Left lung (tissue), 10 donors: ENCODE results near the gene FXYD2. TPM values are rescaled to one million over a fixed set of nuclear protein-coding genes. Genes with fewer than 3 reads are reported as not detected.

Experiments
- ATAC-seq: fragments of 200-7000 bp; cut with Tn5 transposase; one replicate; pipeline ENCODE4 v1.9.1; 2020; ENCODE audit warnings: moderate library complexity
- DNase-seq, 4 donors: peaks; one replicate each; pipeline ENCODE4 v3.0.0-alpha.2; 2013 to 2020
- H3K27ac ChIP-seq, 2 donors: fragments of 200-600 bp; sonication (generic) in 1 of 2; one replicate each; pipeline versions ENCODE4 v1.5.0 to v1.8.0; 2020 to 2021
- H3K27me3 ChIP-seq, 2 donors: fragments of 200-600 bp; sonication (generic) in 1 of 2; one replicate each; pipeline versions ENCODE4 v1.5.0 to v1.8.0; 2020 to 2021
- H3K36me3 ChIP-seq, 2 donors: fragments of 200-600 bp; sonication (generic) in 1 of 2; one replicate each; pipeline versions ENCODE4 v1.5.0 to v1.8.0; 2020 to 2021
- H3K4me1 ChIP-seq, 2 donors: fragments of 200-600 bp; one replicate each; pipeline ENCODE4 v1.8.0; 2021
- H3K4me3 ChIP-seq, 2 donors: fragments of 200-600 bp; sonication (generic) in 1 of 2; one replicate each; pipeline versions ENCODE4 v1.5.0 to v1.8.0; 2020 to 2021; ENCODE audit warnings: mild to moderate bottlenecking in 1 of 2
- H3K9me3 ChIP-seq, 2 donors: fragments of 200-600 bp; sonication (generic) in 1 of 2; one replicate each; pipeline versions ENCODE4 v1.5.0 to v1.8.0; 2020 to 2021
- intact Hi-C, 2 donors: fragments of 100-400 bp; cut with DNase I; formaldehyde crosslinking; loops; one replicate each; pipeline versions ENCODE4 v1.11.2 to v1.14.2; 2022
- polyA plus RNA-seq, 6 donors: library from polyadenylated mRNA; unstranded; fragments of 120-200 nt; gene quantifications; one replicate each; pipeline ENCODE4 v1.2.1, GENCODE V29; 2013; ENCODE audit not compliant: insufficient read length in 6 of 6
- total RNA-seq, 2 donors: library from RNA; stranded (reverse); fragmentation: NEBNext Ultra II Directional; extraction: Animal tissue kit (Norgen Biotek cat#: 25700); gene quantifications; one replicate each; pipeline ENCODE4 v1.2.1, GENCODE V29; 2021
- TF ChIP-seq, protein P1 (sequence below), 2 donors: fragments of 200-600 bp; sonication (generic) in 1 of 2; IDR thresholded peaks; one replicate each; pipeline versions ENCODE4 v1.5.0 to v1.8.0; 2021; ENCODE audit warnings: antibody characterized with exemption in 2 of 2
- donor health status: DM: no; HTN: yes; CAD: no.
- donor health status: DM: no; HTN: no; CAD: no.

The FXYD2 gene
- total and polyA plus RNA-seq, 8 donors: 1.2 to 9.2 (median 5.4) TPM

DNA sequence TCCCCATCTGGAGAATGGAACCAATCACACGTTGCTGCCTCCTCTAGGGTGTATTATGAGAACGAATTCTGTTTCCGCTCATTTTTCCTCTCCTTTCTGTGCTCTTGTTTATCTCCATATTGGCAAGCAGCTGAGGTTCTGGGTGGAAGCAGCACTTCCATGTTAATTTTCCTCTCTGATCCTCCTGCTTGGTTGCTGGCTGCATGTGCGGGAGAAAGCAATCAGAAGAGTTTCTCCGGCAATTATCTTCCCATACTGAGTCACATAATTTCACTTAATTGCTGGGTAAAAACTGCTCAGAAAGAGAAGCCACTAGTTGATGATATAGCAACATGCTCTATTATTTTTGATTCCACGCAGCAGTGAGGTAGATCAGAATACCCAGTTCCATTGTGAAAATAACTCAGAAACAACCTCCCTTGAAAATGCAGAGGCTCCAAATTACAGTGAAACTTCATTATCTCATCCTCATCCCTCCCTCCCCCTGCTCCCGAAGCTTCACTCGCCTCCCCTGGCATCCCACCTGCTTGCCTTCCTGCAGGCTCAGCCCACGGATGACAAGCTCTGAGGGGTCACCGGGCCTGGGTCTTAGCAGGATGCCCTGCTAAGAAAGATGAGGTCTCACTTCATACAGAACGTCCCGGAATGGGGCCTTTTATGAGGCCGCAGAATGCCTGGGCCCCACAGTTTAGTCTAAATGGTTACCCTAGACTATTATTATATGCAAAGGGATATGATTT, 31.5 kb upstream of the FXYD2 start:
- ATAC-seq (no peak), DNase-seq (no peak)
- Histone ChIP-seq H3K27ac (no peak overlapping the region), H3K27me3 (no peaks in the 10 kb centered on the region), H3K36me3 (no peaks in the 10 kb centered on the region), H3K4me1 (peaks cover 0 to 21% of the 10 kb centered on the region in 2 donors), H3K4me3 (no peak overlapping the region), H3K9me3 (peaks cover 0 to 6% of the 10 kb centered on the region in 2 donors)
- TF ChIP-seq, protein P1, sequence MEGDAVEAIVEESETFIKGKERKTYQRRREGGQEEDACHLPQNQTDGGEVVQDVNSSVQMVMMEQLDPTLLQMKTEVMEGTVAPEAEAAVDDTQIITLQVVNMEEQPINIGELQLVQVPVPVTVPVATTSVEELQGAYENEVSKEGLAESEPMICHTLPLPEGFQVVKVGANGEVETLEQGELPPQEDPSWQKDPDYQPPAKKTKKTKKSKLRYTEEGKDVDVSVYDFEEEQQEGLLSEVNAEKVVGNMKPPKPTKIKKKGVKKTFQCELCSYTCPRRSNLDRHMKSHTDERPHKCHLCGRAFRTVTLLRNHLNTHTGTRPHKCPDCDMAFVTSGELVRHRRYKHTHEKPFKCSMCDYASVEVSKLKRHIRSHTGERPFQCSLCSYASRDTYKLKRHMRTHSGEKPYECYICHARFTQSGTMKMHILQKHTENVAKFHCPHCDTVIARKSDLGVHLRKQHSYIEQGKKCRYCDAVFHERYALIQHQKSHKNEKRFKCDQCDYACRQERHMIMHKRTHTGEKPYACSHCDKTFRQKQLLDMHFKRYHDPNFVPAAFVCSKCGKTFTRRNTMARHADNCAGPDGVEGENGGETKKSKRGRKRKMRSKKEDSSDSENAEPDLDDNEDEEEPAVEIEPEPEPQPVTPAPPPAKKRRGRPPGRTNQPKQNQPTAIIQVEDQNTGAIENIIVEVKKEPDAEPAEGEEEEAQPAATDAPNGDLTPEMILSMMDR (IDR thresholded peaks at IDR 0.05): no peak
- intact Hi-C loops: no loop called here

GRCh38 chr11:117855186-117855845, 30.8 kb upstream of the FXYD2 start:
- Histone ChIP-seq H3K27ac (no peak overlapping the region), H3K36me3 (no peaks in the 10 kb centered on the region), H3K9me3 (peaks cover 0 to 6% of the 10 kb centered on the region in 2 donors), H3K27me3 (no peaks in the 10 kb centered on the region), H3K4me1 (peaks cover 0 to 18% of the 10 kb centered on the region in 2 donors), H3K4me3 (no peak overlapping the region)
- TF ChIP-seq, protein P1 (IDR thresholded peaks at IDR 0.05): no peak
- ATAC-seq (no peak), DNase-seq (peak in 1 of 4 donors; percentile 64)
- intact Hi-C loops: no loop called here

- Histone ChIP-seq H3K4me1 (peaks cover 0 to 7% of the 10 kb centered on the region in 2 donors), H3K27ac (no peak overlapping the region), H3K9me3 (peaks cover 0 to 6% of the 10 kb centered on the region in 2 donors), H3K36me3 (no peaks in the 10 kb centered on the region), H3K27me3 (no peaks in the 10 kb centered on the region), H3K4me3 (no peak overlapping the region)
- DNase-seq (no peak), ATAC-seq (no peak)
- intact Hi-C loops: no loop called here
- TF ChIP-seq, protein P1 (IDR thresholded peaks at IDR 0.05): no peak
Observed at GRCh38 chr11:117852309-117852708, 27.8 kb upstream of the FXYD2 start.

GRCh38 chr11:117851852-117852251, 27.3 kb upstream of the FXYD2 start:
- ATAC-seq (peak; percentile 37), DNase-seq (peak in 1 of 4 donors; percentile 67)
- Histone ChIP-seq H3K4me1 (peaks cover 0 to 5% of the 10 kb centered on the region in 2 donors), H3K4me3 (no peak overlapping the region), H3K27ac (no peak overlapping the region), H3K27me3 (no peaks in the 10 kb centered on the region), H3K9me3 (peaks cover 0 to 6% of the 10 kb centered on the region in 2 donors), H3K36me3 (no peaks in the 10 kb centered on the region)
- intact Hi-C loops: no loop called here
- TF ChIP-seq, protein P1 (IDR thresholded peaks at IDR 0.05): no peak

GRCh38 chr11:117851106-117851505, 26.6 kb upstream of the FXYD2 start:
- no peaks in the 10 kb centered on the region for H3K36me3 ChIP-seq
- no peak overlapping the region for H3K4me3 ChIP-seq
- H3K4me1 ChIP-seq: peaks cover 0 to 5% of the 10 kb centered on the region in 2 donors
- no peaks in the 10 kb centered on the region for H3K27me3 ChIP-seq
- ATAC-seq (peak; percentile 19), DNase-seq (no peak)
- H3K9me3 ChIP-seq: peaks cover 0 to 6% of the 10 kb centered on the region in 2 donors
- TF ChIP-seq, protein P1 (IDR thresholded peaks at IDR 0.05): no peak
- intact Hi-C loops: no loop called here
- no peak overlapping the region for H3K27ac ChIP-seq
